LHCN-M2 (cell line): Measurements from ENCODE around the gene HOXC6. TPM values are rescaled to one million over a fixed set of nuclear protein-coding genes. Genes with fewer than 3 reads are reported as not detected.
A peak's percentile ranks its signal among the peaks of the same experiment; 100 is the strongest.

ENCODE experiments used
- DNase-seq: peaks from one replicate; pipeline ENCODE4 v3.0.0-alpha.2; 2012; ENCODE audit warnings: low read depth
- total RNA-seq: library from RNA; depleted of rRNA; stranded (reverse); fragments of >200 nt; gene quantifications from 2 replicates; pipeline ENCODE4 v1.2.3, GENCODE V29; 2014

HOXC6 gene
- total RNA-seq, 1 experiment from 2014 or later, result 5.3 TPM

DNA sequence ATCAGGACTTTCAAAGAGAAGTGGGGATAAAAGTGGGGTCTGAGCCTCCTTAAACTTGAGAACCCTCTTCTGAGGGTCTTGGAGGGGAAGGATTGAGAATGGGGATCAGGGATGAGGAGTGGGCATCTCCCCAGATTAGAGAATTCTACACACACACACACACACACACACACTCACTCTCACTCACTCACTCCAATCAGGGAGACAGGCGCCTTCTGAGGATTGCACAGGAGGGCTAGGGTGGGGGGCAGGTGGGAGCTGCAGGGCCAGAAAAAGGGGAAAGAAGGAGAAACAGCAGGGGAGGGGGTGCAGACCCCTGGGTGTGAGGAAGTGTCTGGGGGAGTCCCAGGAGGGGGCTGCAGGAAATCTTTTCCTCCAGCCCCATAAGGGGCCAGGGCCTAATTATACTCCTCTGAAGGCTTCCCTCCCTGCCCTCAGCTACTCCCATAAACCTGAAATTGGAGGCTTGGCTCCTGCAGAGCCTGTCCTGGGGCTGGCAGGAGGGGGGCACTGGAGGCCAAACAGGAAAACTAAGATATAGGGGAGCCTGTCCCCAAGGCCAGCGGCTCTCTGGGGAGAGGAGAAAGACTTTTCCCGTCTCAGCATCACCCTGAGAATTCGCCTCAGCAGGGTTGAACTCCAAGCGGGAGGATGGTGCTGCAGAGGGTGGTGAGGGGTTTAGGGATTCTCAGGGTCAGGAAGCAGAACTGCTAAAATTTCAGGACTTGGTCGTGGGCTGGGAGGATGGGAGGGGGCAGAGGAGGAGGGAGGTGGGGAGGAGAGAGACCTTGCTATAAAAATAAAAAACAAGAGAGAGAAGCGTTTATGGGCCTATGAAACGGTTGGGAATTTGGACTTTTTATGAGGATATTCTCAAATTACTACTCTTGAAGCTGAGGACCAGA, 26.7 kb upstream of the HOXC6 start:
- DNase-seq, result peak; percentile 11

DNA sequence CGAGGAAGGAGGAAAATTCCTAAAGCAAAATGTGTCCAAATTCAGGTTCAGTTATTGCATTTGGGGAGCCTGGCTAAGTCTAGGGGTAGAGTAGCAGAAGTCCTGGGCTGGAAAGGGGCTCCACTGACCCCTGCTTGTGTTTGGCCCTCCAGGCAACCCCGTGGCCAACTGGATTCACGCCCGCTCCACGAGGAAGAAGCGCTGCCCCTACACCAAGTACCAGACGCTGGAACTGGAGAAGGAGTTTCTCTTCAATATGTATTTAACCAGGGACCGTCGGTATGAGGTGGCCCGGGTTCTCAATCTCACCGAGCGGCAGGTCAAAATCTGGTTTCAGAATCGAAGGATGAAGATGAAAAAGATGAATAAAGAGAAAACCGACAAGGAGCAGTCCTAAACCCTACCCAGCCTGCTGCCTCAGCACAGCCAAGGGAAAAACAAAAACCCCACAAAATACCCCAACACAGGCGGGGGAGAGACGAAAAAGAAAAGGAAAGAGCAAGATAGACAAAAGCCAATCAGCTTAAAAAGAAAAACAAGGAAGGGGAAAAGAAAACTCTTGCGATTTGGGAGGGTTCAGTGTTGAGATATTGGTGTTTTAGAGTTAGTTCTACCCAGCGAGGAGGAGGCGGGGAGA, 25.8 kb upstream of the HOXC6 start:
- no peak for DNase-seq

DNA sequence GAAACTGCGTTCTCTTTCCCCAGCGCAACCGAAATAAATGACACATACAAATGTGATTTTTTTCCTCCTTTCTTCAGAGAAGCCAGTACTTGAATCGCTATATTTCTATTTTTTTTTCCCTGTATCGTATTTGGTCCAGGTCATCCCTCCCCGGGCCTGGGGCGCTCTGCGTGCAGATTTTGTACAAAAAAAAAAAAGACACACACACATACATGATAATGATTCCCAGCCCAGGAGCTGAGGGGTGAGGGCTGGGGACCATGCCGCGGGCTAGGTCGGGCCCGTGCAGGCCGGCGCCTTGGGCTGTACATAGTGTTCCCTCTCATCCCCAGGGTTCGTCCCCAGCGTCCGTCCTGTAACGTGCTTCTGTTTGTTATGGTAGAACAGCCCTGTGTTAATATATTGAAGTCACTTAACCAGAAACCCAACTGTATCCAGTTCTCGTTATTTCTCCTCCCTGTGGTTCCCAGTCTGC, 25.3 kb upstream of the HOXC6 start:
- DNase-seq, result no peak

DNA sequence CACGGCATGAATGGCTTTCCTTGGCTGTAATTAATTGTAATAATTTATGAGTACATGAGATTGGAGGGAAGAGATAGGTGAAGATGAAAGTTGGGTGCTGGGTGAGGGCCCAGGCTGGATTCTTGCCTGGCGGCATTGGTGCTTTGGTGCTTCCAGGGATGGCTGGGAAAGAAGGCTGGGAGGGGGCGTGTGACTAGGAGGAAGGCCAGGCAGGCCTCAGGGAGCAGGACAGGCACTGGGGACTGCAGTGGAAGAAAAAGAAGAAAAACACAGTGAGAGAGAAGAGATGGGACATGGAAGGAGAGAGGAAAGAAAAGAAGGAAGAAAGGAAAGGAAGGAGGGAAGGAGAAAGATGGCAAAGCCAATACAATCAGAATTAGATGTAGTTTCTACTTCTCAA, 24.6 kb upstream of the HOXC6 start:
- DNase-seq, result no peak

DNA sequence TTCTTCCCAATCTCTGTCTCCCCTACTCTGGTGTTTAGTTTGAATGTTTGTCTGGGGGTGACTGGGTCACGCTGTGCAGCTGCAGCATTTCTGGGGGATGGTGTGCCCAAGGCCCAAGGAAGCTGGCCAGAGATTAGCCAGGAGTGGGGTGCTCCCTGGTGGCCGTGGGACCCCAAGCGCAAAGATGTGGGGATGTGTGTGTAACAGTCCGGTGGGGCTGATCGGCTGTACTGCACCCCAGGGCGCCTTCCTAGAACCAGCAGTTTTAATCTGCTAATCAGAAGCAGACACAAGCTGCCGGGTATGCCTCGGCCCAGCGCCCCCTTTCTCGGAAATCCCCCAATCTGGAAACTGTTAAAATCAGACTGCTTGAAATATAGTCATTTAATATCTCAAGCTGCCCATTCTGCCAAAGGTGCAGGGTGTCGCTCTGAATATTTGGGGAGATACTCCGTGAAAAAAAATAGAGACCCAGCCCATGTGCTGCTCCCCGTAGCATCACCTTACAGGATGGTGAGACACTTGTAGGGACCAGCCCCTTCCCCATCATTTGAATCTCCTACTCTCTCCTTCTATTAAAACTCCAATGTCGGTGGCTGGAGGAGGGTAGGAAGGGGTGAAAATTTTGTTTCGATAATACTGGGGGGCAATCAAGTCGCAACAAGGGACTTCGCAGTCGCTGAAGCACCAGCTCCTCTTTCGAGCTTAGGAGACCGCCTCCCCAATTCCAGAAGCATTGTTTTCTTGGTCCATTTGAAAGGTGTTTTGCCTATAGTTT, 24.0 kb upstream of the HOXC6 start:
- DNase-seq, result peak; percentile 45

DNA sequence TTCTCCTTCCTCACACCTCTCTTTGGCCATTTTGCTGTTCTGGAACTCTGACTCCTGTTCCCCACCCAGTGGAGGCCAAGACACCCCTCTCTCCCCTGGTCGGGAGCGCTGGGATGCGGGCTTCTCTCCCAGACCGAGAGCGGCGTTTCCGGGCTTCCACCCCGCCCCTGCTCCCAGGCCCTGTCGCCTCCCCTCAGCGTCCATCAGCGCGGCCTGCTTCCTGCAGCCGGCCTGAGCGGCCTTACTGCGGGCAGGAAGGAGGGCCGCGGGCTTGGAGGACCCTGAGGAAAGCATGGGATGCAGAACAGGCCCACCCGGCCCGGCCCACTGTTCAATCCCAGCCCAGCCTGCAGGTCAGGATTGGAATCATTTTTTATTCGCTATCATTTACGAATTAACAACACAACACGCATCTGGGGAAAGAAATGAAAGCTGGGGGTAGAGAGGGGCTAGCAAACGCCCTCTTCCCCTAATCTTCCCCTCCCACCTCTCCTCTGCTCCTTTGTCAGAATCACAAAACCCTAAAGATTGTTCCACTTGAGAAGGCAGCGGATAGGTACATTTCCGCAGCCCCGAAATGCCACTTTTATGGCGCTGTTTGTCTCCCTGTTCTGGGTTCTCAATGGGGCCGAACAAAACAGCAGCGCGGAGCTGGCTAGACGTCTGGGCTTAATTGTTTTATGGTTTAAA, 23.3 kb upstream of the HOXC6 start:
- DNase-seq, result peak; percentile 69

DNA sequence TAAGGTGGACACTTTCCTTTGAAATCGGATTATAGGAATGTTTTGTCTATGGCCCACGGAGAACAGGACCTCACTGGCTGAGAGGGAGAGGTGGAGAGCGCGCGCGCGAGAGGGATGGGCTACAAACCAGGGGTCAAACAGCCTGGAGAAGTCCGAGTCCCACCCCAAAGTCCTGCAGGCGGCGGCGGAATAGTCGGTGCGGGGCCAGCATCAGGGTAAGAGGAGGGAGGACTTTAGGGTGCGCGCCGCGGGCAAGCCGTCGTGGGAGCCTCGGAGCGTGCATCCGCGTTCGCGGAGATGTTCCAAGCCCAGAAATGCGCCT, 22.7 kb upstream of the HOXC6 start:
- peak; percentile 49 for DNase-seq

DNA sequence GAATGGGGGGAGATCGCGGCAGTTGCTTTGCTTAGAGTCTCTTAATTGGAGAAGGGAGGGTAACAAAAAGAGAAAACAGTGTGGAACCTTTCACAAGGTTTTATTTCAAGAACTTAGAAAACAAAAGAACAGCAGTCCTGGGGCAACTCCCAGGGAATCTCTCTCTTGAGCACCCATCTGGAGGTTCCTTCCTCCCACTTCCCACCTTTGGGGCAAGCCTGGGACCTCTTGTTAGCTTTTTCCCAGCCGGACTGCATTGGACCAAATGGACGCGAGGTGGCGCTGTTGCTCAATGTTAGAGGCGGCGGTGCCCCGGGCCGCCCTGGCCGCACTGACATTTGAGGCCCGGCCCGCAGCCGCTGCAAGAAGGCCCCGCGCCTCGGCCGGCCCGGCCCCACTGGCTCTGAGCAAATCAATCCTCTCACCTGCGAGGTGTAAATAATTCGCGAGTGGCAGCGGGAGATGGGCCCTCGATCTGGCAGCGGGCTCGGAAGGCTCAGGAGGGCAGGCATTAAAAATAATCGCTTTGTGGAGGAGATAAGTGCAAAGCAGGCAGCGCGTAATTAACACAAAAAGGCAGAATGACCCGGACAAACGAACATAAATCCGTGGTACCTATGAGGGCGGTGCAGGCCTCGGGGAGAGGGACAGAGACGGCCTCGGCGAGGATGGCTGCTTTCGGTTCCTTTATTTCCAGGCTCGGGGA, 22.2 kb upstream of the HOXC6 start:
- peak; percentile 87 for DNase-seq

DNA sequence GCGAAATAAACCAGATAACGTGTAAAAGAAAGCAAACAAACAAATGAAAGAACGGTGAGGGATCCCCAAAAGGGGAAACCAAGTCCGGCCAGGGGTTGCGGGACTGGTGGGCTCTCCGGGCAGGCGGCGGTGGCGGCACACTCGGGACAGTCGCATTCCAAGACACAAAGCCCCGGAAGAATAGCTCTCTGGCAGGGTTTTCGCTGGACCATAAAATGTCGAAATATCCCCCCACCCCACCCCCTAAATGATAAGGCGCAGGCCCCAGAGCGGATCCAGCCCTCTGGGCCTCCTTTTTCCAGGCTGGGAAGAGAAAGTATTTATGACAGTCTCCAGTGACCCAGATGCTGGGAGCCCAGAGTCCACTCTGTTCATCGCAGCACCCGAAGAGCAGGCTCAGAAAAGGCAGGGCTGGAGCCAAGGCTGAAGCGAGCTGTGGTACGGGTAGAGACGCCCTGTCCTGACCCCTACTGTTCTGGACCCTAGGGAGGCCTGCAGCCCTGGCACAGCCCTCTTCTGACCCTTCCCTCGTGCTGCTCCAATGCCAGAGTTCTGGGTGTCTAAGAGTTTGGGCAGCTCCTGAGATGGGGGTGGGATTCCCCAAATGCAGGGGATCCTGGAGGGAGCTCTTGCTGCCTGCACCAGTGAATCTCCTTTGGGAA, 21.6 kb upstream of the HOXC6 start:
- DNase-seq, result peak; percentile 50

DNA sequence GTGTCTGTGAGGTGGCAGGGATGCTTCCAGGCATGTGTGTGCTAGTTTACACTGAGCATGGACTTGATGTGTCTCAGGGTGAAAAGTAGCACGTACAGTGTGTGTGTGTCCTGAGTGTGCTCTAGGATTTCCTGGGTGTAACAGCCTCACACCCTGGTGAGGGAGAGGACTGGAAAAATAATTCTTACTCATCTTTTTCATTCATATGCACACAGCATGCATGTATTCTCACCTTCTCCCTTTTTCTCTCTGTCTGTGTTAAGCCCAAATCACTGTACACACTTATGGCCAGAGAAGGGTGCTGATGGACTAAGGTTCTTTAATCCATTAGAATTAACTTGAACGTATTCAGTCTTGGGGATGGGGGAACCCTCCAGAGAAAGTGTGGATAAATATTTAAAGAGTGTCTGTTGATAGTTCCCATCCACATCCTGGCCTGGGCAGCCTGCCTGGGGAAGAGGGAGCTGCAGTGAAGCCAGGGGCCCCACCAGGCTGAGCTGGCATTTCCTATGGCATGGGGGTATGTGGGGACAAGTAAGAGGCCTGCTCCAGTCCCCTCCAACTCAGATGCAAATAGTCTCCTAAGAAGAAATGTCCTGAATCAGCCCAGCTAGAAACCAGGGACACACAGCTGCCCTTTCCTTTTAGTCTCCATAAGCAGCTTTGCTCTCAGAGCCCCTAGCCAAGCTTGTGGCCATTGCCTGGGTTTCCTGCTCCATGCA, 20.5 kb upstream of the HOXC6 start:
- no peak for DNase-seq

DNA sequence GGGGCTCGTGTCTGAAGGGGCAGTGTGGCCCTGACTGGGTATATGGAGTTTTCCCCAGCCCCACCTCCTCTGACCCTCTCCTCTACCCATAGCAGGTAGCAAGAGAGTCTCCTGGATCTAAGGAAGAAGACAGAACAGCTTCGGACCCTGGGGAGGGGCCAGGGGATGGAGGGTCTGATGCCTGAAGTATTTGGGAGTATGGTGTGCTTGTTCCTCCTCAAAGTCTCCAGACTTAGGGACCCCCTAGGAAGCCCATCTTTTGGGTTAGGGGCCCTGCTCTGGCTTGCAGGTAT, 20.0 kb upstream of the HOXC6 start:
- DNase-seq, result no peak

DNA sequence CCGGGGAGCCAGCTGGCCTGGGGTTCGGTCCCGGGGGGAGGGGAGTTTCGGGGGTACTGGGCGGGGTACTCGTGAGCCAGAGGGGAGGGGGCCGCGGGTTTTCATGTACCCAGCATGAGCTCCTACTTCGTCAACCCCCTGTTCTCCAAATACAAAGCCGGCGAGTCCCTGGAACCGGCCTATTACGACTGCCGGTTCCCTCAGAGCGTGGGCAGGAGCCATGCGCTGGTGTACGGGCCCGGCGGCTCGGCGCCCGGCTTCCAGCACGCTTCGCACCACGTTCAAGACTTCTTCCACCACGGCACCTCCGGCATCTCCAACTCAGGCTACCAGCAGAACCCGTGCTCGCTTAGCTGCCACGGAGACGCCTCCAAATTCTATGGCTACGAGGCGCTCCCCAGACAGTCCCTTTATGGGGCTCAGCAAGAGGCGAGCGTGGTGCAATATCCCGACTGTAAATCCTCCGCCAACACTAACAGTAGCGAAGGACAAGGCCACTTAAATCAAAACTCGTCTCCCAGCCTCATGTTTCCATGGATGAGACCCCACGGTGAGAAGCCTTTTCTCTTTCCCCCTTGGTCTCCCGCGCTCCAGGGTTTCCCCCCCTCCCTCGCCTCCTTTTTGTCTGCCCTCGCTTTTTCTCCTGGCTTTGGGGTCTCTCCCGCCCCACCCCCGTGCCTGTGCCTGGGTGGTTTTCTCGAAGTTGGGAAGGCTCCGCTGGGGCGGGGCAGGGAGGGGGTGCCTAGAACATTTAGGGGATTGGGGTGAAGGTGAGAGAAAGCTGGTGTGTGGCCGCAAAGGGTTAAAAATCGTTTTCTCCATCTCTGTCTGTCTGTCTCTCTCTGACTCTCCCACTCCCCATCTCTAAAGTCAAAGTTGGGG, 18.8 kb upstream of the HOXC6 start:
- DNase-seq, result no peak

DNA sequence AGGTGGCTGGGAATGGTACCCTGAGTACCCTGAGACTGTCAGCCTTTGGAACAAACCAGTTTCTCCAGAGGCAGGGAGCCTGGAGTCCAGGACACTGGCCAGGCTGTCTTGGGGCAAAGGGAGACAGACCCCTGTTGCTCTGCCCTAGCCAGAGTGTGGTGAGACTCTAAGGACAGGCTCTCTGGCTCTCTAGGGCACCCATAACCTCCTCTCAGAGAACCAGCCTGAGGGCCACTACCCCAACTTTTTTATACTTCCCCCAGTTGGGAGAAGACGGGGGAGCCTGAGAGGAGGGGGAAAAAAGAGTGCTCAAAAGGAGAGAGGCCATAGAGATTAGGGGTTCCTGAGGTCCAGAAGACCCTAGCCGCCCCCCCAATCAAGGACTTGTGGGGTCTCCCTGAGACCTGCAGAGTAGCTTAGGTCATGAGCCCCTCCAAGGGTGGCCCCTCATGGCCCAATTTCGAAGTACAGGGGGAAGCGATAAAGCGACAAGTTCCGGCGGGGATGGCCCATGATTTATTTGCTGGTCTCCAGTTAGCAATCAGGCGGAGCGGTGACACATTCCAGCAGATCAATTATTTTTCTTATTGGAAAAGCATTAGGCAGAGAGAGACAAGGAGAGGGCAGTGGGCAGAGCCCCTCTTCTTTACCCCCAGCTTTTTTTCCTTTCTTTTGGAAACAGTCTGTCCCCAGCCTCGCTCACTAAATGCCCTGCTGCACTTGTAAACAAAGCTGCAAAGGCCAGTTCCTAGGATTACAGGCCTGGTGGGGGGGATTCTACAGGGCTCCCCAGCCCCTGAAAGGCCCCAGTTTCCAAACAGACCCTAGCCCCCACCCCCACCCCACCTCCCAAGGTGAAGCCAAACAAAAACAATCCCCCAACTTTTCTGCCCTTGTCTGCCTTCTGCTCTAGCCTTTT, 17.9 kb upstream of the HOXC6 start:
- DNase-seq, result no peak

DNA sequence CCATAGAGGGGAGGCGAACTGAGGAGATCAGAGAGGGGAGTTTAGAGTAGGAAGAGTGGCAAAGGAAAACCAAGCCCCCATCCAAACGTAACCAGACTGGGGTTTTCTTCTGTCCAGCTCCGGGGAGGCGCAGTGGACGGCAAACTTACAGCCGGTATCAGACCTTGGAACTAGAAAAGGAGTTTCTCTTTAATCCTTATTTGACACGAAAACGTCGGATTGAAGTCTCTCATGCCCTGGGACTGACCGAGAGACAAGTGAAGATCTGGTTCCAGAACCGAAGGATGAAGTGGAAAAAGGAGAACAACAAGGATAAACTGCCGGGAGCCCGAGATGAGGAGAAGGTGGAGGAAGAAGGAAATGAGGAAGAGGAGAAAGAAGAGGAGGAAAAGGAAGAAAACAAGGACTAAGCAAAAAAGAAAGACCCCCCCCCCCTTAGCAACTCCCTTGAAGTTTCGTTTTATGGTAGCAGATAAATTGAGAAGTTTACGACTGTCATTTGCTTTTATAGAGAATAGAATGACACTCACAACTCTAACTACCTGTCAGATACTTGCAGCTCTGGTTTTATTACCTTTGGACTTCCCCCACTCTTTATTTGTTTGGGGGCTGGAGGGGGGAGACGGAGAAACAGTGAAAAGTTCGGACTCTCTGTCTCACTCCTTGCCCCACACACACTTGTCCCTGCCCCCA, 17.1 kb upstream of the HOXC6 start:
- no peak for DNase-seq

DNA sequence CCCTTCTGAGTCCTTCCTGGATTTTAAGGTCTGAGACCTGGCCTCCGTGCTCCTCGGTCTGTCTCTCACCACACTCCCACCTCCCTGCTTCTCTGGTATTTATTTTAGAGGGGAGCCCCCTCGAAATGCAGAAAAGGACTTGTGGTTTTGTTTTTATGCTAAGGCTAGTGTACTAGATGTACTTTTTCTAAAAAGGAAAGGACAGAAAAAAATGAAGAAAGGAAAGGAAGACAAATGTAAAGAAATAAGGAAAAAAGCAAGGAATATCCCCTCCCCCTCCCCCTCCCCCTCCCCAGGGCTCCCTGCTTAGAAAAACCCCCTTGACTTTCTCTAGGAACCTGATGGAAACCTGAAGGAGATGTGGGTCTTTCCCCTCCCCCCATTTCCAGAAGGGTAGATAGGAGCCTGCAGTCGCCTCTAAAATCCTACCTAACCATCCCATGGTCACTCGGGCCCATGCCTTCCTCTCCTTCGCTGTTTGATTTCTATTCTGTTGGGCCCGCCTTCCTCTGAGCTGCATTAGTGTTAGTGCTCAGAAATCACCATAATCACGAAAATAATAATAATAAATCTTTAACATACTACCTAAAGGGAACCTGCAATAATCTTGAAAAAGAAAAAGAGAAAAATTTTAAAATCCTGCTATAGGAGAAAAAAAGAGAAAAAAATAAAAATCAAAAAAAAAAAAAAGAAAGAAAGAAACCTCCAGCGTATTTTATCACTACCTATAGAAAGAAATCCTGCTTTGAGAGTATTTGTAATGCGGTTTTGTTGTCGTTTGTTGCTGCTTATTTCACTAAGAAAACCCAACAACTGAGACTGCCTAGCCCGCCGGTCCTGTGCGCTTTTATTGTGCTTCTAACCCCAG, 16.3 kb upstream of the HOXC6 start:
- no peak for DNase-seq

DNA sequence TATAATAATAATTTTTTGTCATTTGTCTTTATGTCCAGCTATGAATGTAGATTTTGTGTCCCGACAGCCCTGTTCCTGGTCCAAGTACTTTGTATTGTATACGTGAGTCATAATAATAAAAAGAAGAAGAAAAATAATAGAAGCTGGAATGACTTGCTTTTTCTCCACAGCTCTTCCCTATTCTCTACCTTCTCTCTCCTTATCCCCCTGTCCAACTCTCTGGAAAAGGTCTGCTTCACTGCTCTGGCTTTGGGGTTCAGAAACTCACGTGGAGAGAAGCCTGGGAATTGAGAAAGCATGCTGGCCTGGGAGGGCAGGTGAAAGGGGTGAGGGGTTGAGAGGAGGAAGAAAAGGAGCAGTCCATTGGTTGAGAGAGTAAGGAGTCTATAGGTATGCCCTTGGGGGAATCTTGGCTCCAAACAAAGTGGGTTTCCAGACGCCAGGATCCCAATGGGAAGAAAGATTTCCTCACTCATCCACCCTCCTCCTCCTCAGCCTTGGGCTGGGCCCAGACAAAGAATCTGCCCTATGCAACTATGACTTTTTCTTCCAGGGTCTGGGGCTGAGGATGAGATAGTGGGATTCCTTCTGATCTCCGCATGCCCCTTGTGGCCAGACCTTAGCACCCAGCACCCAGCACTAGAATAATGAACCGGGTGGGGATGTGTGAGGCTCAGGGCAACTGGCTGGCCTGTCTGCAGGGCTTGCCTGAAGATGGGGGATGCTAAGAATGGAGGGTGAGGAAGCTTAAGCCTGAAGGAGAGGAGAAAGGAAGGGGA, 15.4 kb upstream of the HOXC6 start:
- DNase-seq, result no peak
